HG03196 (cell line): Measurements from ENCODE around the gene BMP2.
A peak's percentile ranks its signal among the peaks of the same experiment; 100 is the strongest.

Experiments used
- ATAC-seq: cut with Tn5 transposase; IDR thresholded peaks from one replicate; pipeline ENCODE4 v1.9.1; 2021; ENCODE audit not compliant: unreplicated experiment

BMP2 gene

DNA sequence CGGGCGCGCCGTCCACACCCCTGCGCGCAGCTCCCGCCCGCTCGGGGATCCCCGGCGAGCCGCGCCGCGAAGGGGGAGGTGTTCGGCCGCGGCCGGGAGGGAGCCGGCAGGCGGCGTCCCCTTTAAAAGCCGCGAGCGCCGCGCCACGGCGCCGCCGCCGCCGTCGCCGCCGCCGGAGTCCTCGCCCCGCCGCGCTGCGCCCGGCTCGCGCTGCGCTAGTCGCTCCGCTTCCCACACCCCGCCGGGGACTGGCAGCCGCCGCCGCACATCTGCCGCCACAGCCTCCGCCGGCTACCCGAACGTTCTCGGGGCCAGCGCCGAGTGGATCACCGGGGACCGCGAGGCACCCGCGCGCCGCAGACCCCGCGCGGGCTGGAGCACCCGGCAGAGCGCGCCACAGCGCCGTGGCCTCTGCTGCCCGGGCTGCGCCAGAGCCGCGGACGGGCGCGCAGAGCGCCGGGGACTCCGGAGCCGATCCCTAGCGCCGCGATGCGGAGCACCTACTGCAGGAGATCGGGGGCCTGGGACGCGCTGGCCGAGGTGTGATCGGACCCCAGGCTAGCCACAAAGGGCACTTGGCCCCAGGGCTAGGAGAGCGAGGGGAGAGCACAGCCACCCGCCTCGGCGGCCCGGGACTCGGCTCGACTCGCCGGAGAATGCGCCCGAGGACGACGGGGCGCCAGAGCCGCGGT is at the start of gene BMP2:
TSS of gene BMP2 (plus strand) at position 151 of the 692 bp plus-strand sequence. CDS start 2,441 bp downstream, outside the sequence.
- ATAC-seq: peak; percentile 50

DNA sequence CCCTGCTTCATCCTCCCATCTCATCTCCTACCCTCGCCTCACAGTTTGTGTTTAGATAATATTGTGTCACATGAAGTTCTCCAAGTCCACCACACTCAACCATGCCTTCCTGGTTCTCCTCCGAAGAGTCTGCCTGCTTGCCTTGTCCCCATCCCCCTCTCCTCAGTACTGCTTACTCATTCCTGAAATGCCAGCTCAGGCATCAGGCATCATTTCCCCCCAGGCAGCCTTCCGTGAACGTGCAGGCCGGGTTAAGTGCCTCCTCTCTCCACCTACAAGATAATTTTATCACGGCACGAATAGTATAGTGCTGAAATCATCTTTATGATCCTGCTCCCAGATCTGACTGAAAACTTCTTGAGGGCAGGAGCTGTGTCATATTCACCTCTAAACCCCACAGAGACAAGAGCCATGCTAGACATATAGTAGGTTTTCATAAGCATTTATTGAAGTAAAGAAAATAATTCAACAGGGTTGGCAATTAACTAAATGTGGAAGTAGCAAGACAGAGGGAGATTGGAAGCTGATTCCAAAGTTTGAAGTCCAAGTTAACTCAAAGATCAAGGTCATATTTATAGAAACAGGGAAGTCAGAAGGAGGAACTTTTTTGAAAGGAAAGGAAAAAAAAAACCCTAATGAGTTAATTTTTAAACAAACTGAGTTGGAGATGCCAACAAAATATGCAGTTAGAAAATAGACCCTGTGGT is 48.7 kb upstream of the BMP2 start:
- ATAC-seq: no peak

DNA sequence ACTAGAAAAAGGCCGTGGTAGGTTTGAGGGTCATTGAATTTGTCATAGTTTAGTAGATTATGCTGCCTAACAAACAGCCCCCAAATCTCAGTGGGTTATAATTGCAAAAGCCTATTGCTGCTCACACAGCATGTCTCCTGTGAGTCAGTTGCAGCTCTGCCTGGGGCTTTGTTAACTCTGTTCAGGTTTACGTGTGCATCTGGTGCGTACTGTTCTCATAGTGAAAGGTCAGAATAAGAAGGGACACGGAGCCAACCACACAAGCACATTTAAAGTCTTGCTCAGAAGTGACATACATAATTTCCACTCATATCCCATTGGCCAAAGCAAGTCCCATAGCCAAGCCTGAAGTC is 48.1 kb upstream of the BMP2 start:
- no peak for ATAC-seq

DNA sequence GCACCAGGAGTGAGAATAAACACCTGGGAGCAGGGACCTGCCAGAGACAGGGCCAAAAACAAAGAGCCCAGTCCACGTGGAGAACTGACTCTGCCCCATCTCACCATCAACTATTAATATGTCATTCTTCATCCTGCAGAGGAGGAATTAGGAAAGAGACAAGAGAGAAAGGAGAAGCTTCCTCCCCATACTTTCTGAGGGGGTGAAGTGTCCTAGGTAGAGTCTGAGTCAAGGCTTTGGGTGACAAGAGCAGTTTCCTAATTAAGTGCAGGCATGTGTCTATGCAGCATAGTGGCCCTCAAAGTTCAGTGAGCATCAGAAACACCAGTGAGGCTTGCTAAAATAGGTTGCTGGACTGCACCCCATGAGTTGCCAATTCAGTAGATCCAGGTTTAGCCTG is 40.7 kb upstream of the BMP2 start:
- no peak for ATAC-seq

DNA sequence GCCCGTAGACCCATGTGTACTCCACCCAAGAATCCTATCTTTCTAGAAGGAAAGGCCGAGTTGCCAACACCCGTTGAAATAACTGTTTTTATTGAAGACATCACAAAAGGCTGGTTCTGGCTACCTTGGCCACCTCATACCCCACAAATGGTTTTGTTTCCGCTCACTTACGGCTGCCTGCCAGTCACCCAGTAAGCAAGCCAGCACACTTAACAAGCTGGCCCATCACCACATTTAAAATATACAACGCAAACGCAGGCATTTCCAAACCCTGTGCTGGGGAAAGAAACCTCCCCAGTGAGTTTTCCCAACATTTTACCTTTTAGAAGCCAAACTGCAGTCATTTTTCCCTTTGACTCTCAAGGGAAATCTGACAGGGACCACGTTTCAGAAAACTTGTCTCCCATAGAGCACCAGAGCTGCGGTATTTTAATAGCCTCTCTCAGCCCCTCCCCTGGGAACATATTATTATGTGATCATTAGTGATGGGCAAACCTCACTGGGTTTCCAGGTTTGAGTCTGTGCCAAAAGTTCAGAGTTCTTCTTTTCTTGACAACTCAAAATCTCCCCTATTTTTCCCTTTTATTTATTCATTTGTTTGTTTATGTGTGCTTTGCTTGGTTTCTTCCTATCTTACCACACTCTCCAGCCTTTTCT is 36.7 kb upstream of the BMP2 start:
- no peak for ATAC-seq

DNA sequence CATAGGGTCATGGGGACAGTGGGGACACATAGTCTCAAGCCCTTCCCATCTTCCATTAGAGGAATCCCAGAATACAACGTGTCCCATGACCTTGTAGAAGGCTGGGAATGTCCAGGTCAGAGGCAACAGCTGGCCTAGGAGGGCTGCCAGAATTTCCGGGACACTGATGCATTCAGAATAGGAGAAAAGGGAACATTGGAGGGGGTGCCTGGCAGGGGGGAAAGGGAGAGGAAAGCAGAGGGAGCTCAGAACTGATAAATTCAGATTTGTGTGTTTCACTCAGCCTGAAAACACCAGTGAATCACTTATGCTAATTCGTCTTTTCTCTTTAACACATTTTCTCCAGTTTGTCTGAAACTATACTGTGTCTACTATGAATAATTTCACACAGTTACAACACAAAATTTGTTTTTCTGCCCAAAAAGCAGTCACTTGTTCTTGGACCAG is 35.5 kb upstream of the BMP2 start:
- ATAC-seq: no peak

DNA sequence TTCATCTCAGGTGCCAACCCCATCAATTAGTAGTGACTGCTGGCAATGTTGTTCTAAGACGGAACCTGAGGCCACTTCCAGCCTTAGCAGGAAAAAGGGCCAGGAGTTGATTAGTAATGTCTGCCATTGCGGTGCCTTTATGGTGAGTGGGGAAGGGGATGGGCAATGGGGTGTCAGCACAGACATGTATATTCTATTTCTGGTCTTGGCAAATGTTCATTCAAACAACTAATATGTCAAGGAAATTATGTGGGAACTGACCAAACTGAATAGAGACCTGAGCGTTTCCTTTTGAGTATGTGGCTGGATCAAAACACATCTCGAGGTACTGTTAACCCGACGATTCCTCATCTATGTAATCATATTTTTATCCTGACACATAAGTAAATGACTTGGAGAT is 34.6 kb upstream of the BMP2 start:
- ATAC-seq: no peak

DNA sequence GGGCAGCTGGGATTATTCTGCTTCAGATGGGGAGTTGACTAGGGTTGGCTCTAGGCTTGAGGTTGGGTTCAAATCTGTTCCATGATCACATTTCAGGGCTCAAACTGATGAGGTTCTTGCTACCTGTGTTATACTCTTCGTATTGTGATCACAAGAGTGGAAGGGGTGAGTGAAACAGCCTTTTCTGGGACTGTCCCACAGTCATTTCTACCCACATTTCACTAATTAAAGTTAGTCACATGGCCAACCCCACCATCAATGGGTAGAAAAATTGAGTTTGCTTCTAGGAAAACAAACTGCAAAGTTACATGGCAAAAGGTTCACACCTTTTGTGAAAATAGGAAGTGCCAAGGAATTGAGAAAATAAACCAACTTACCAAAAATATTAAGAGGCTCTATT is 33.5 kb upstream of the BMP2 start:
- ATAC-seq: no peak

DNA sequence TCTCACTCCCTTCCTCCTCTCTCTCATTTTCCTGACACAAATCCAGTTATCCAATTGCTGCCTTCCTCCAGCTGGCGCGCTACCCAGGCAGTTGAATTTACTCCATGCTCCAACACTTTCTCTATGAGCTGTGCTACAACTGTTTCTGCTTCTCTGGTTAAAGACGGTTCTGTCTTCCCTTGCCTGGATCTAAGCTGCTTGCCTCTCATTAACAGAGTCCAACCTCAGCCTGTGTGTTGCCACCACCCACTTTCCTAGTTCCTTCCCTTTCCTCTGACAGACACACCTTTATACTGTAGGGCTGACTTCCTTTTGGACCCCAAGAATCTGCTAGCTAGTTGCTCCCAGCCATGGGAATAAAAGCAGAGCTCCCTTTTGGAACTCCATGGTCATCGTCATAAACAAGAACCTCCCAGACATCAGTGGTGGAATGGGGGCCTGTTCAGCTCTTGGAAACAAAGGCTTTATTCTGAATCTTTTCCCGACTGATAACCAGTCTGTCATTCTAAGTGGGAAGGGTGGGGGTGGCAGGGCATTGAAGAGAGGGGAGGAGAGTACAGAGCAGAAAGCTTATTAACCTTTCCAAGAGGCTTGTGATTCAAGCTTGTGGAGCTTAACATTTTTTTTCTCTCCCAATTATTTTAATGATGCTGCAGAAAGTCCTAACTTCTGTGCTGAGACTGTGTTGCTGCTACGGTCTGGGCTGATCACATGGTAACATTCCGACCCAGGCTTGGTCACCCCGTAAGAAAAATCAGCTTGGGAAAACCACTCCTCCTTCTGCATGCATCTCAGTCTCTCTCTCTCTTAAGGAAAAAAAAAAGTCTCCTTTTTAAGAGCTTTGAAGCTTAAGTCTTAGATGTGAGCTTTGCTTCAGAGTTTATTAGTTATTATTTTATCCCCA is 31.3 kb upstream of the BMP2 start:
- ATAC-seq: no peak

DNA sequence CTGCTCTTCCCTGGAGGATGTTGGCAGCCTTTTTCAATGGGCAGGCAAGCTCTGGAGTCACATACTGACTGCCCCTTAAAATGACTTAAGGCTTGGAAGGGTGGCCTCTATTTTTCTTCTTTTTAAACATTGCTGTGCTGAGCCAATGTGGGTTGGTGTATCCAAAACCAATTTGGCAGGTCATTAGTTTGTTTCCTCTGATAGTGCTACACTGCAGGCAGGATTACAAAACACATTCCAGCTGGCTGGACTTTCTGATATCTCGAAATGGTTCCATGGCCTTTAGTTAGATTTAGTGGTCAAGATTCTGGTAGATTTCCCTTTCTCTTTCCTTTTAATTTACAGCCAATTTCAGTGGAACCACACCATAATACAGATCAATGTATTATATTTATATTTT is 28.1 kb upstream of the BMP2 start:
- no peak for ATAC-seq

DNA sequence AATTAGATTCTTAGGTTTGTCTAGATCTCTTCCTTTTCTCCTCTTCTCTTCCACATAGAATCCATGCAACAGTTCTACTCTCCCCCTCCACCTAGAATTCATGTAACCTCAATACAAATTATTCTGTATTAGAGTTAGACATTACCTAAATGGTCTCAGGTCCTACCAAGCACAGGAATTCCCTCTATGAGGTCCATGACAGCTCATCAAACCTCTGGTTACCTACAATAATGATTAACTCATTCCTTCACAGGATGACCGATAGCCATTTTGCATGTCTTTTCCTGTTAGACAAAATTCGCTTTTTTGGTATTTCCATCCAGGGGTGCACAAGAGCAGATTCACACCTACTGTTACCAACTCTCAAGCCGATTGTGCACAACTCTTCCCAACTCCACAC is 27.4 kb upstream of the BMP2 start:
- ATAC-seq: no peak

DNA sequence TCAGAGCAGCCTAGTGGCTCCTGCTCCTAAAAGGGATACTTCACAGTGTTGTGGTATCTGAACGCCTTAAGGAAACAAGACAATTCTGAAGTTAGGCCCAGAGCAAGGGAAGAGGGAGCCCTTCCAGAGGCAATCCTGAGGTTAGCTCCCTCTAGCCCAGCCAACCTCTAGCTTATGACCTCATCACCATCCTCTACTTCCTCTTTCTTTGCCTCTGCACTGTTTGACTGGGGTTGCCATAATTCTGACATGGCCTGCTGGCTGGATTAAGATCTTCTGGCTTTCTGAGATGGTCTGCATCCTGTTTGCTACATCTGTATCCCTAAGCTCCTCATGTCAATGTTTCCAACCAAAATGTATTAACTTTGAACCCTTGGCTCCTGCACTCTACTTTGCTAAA is 23.3 kb upstream of the BMP2 start:
- ATAC-seq: no peak

DNA sequence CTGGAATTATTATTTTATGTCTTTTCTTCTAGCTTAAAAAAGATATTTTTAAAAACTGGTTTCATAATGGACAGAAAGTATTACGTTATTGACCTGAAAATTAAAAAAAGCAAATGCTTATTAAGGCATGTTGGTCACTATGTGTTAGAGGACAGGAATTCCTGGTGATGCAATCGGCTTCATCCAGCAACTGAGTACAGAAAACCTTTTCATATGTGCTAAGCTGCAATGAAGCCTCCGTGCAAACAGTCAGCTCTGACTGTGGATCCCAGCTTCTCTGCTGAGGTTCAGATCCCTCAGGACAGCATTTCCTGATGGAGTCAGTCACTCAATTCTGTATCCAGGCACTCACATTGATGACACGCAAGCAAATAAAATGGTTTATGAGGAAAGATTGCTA is 22.7 kb upstream of the BMP2 start:
- ATAC-seq: no peak

DNA sequence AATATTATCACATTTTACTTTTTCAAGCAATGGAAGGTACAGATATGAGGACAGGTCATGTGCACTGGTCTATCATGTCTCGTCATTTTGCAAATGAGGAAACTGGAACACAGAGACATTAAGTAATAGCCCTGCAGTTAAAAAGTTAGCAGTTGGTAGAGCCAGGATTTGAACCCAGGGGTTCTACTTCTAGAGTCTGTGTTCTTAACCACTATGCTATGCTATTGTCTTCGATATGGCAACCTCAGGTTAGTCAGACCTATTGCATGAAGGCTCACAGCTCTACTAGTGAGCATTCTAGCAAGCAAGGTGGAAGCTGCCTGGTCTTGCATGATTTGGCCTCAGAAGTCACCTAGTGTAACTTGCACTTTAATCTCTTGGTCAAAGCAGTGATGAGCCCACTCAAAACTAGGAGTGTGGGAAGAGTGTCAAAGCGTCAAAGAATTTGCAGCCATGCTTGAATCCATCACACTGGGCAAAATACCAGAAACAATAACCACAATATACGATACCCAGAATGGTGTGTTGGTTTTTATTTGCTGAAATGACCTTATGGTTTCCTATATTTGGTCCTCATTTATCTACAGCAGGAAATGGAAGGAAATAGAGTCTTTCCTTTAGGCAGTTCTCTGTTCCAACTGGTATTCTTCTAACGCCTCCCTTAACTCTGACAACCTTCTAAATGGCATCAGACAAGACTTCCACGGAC is 20.4 kb upstream of the BMP2 start:
- no peak for ATAC-seq

DNA sequence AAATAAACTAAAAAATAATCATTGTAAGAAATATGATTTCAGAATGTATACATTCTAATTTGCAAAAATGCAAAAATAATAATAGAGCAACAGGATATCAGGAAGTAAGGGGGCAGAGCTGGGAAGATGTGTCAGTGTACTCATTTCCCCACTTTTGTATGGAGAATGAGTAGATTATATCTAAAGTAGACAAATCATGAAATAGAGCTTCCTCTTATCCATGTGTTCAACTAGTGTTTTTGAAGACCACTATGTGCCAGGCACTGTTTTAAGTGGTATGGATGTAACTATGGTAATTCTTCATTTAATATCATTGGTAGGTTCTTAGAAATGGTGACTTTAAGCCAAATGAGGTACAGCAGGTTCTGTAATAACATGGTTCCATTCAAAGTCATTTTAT is 17.0 kb upstream of the BMP2 start:
- no peak for ATAC-seq

DNA sequence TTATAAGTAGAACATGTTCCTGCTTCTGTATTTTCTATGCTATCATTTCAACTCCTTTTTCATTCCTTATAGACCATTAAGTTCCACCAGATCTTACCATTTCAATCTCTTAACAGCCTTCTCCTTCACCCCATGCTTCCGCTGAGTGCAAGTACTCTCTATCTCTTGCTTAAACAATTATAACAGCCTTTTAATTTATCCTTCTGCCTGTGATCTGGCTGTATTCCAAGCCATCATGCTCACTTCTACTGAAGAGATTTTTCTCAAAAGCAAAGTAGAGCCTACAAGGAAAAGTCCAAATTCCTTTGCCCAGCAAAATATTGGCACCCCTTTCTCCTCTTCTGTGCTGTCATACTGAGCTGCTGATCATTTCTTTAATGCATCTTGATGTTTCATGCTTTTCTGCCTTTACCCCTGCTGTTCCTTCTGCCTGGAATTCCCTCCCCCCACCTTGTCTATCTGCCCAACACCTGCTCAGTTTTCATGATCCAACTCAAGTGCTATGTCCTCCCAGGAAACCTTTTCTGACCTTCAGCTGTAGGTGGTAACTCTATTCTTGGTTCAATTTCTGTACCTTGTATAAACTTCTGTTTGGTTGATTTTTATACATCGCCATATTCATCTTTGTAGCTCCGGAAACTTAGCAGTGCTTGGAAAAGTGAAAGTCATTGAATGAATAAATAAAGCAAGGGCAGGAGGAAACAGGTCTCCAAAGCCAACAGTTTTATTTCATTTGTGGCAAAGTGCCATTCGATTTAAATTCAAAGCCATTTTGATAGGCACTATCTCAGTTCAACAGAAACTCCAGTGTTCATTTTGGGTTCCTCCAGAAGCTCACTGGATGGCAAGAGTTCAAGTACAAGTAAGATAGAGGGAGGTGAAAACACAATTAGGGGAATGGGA is 10.5 kb upstream of the BMP2 start:
- ATAC-seq: no peak

DNA sequence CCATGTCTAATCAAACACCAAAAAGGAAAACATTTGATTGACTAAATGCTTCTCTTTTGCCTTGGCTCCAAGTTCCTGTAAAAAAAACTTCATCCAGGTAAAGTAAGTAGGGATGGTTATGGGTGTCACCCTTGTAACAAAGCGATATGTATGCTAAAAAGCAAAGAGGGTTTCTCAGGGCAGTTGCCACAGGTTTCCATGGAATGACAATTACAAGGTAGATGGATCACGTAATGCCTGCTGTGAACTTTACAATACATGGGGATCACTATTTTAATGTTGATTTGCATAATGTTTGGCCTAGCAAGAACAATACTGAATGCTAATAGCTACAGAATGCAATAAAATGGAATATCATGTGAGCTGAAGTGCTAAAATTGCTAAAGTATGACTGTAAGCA is 2.9 kb upstream of the BMP2 start:
- ATAC-seq: no peak

DNA sequence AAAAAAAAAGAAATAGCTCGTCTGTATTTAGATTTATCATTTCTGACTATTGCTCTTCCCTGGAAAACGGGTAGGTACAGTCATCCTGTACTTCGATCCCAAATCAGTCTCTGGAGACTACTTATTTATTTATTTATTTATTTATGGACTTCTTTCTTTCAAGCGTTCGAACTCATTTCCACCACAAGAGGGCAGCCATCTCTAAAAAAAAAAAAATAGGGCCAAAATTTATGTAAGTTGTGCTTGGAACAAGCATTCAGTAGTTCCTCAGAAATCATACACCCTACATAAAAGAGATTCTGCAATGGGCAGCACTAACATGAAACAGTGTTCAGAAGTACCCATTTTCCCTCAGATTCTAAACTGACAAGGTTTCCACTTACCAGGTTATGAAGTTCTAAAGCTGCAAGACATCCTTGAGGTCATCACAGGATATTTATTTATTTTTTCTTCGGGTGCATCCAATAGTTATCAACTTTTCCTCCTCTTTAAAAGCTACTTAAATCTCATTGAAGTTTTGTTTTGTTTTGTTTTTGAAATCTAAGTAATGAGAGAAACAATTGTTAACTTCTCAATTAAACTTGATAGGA is 1.9 kb upstream of the BMP2 start:
- ATAC-seq: no peak

DNA sequence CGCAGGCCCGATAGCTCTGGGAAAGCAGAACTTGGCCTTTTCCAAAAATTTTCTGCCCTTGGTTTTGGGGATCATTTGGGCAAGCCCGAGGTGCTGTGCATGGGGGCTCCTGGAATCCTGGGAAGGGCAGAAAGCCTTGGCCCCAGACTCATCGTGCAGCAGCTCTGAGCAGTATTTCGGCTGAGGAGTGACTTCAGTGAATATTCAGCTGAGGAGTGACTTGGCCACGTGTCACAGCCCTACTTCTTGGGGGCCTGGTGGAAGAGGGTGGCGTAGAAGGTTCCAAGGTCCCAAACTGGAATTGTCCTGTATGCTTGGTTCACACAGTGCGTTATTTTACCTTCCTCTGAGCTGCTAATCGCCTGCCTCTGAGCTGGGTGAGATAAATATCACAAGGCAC is 1.1 kb upstream of the BMP2 start:
- no peak for ATAC-seq
